SK-N-SH (cell line): ENCODE results near the gene DNAJC10. TPM values are rescaled to one million over a fixed set of nuclear protein-coding genes. Genes with fewer than 3 reads are reported as not detected.
A peak's percentile ranks its signal among the peaks of the same experiment; 100 is the strongest.

ENCODE experiments used
- CTCF ChIA-PET: fragments of 300-600, 350-600 bp; formaldehyde crosslinking; extraction: SDS; loops from one replicate; lab custom pipeline; 2021; lab: Yijun Ruan, JAX
- POLR2A ChIA-PET: fragments of 350-600 bp; sonication (Branson Sonifier 250); formaldehyde crosslinking; extraction: SDS; loops from one replicate; lab custom pipeline; 2020; ENCODE audit warnings: antibody characterized with exemption, inconsistent platforms; lab: Yijun Ruan, JAX
- DNase-seq: peaks from one replicate; pipeline ENCODE4 v3.0.0; 2012
- H2AFZ ChIP-seq: fragments of 200-600 bp; sonication (generic); 2 replicates; pipeline ENCODE4 v1.8.1; 2016; ENCODE audit warnings: antibody characterized with exemption, mild to moderate bottlenecking, low read depth
- H3F3A ChIP-seq: fragments of 200-600 bp; sonication (generic); replicated peaks from 2 replicates; pipeline ENCODE3; 2016; ENCODE audit warnings: antibody characterized with exemption, mild to moderate bottlenecking; ENCODE audit not compliant: insufficient read depth
- H3K27ac ChIP-seq, 2 experiments: fragments of 200-500 bp in 1 of 2; fragments of 200-600 bp in 1 of 2; sonication (Bioruptor generic) in 1 of 2; sonication (generic), shearing (Covaris generic) in 1 of 2; 2 replicates each; pipeline versions ENCODE4 v1.5.1 to v1.6.1; 2014 to 2016; ENCODE audit warnings: low read depth in 2 of 2, inconsistent platforms in 1 of 2, low read length in 1 of 2, mild to moderate bottlenecking in 1 of 2, mixed read lengths in 1 of 2
- H3K27me3 ChIP-seq: fragments of 200-600 bp; sonication (generic), shearing (Covaris generic); 2 replicates; pipeline ENCODE4 v1.6.1; 2016; ENCODE audit warnings: mixed run types; ENCODE audit not compliant: insufficient read depth
- H3K36me3 ChIP-seq, 2 experiments: fragments of 200-500 bp in 1 of 2; fragments of 200-600 bp in 1 of 2; sonication (Bioruptor generic) in 1 of 2; sonication (generic) in 1 of 2; replicated peaks in 1 of 2; 2 replicates each; pipeline versions ENCODE3 to v1.5.1; 2014 to 2016; ENCODE audit warnings: low read length in 1 of 2, mild to moderate bottlenecking in 1 of 2; ENCODE audit not compliant: insufficient read depth in 2 of 2, control insufficient read depth in 1 of 2
- H3K4me1 ChIP-seq, 2 experiments: fragments of 200-500 bp in 1 of 2; fragments of 200-600 bp in 1 of 2; sonication (Bioruptor generic) in 1 of 2; sonication (generic), shearing (Covaris generic) in 1 of 2; 2 replicates each; pipeline versions ENCODE4 v1.5.1 to v1.6.1; 2014 to 2016; ENCODE audit warnings: low read depth in 1 of 2, low read length in 1 of 2, mixed run types in 1 of 2; ENCODE audit not compliant: insufficient read depth in 2 of 2, control insufficient read depth in 1 of 2
- H3K4me2 ChIP-seq: fragments of 200-600 bp; sonication (generic), shearing (Covaris generic); 2 replicates; pipeline ENCODE4 v1.6.1; 2017; ENCODE audit warnings: mixed run types
- H3K4me3 ChIP-seq, 2 experiments: fragments of 200-500 bp in 1 of 2; fragments of 200-600 bp in 1 of 2; sonication (Bioruptor generic) in 1 of 2; sonication (generic), shearing (Covaris generic) in 1 of 2; 2 replicates each; pipeline versions ENCODE4 v1.5.1 to v1.8.1; 2014 to 2016; ENCODE audit warnings: low read depth in 2 of 2, inconsistent platforms in 1 of 2, low read length in 1 of 2, mild to moderate bottlenecking in 1 of 2, mixed read lengths in 1 of 2, moderate library complexity in 1 of 2
- H3K79me2 ChIP-seq: fragments of 200-600 bp; sonication (generic); 2 replicates; pipeline ENCODE4 v1.8.1; 2017; ENCODE audit warnings: mild to moderate bottlenecking; ENCODE audit not compliant: insufficient read depth
- H3K9ac ChIP-seq: fragments of 200-600 bp; sonication (generic); 2 replicates; pipeline ENCODE4 v1.6.1; 2017; ENCODE audit warnings: mixed run types
- H3K9me2 ChIP-seq: fragments of 200-600 bp; sonication (generic); 2 replicates; pipeline ENCODE4 v1.6.1; 2017; ENCODE audit warnings: mixed run types
- H3K9me3 ChIP-seq: fragments of 200-600 bp; sonication (generic); 2 replicates; pipeline ENCODE4 v1.6.1; 2017; ENCODE audit warnings: mixed run types, mild to moderate bottlenecking, moderate library complexity
- H4K20me1 ChIP-seq: fragments of 200-600 bp; sonication (generic); 2 replicates; pipeline ENCODE4 v1.6.1; 2017; ENCODE audit warnings: mild to moderate bottlenecking, mixed run types; ENCODE audit not compliant: insufficient read depth
- CHD2 ChIP-seq: fragments of 150-350 bp; IDR thresholded peaks from 2 replicates; pipeline ENCODE4 v1.6.1; 2018; ENCODE audit warnings: low read length; ENCODE audit not compliant: partially characterized antibody
- ELF1 ChIP-seq: IDR thresholded peaks from 2 replicates; pipeline ENCODE4 v1.4.0; 2012
- EP300 ChIP-seq, 2 experiments: IDR thresholded peaks; 2 replicates each; pipeline versions ENCODE4 v1.4.0 to v1.6.1; 2012; ENCODE audit warnings: borderline replicate concordance in 1 of 2, low read depth in 1 of 2, low read length in 1 of 2
- FOSL2 ChIP-seq: IDR thresholded peaks from 2 replicates; pipeline ENCODE4 v1.4.0; 2012; ENCODE audit warnings: low read depth, mild to moderate bottlenecking, moderate library complexity, borderline replicate concordance
- FOXJ3 ChIP-seq: sonication (generic); formaldehyde crosslinking; IDR thresholded peaks from 2 replicates; pipeline ENCODE4 v1.5.1; 2020; ENCODE audit warnings: mild to moderate bottlenecking, missing genetic modification reagents
- IRF3 ChIP-seq: fragments of 150-350 bp; IDR thresholded peaks from 2 replicates; pipeline ENCODE4 v1.6.1; 2016; ENCODE audit warnings: mild to moderate bottlenecking, low read depth, low read length
- NRF1 ChIP-seq: IDR thresholded peaks from 2 replicates; pipeline ENCODE4 v1.6.1; 2012; ENCODE audit warnings: low read depth, mild to moderate bottlenecking, low read length
- PBX3 ChIP-seq: IDR thresholded peaks from 2 replicates; pipeline ENCODE4; 2012
- RAD21 ChIP-seq: IDR thresholded peaks from 2 replicates; pipeline ENCODE4 v1.6.1; 2012; ENCODE audit warnings: mild to moderate bottlenecking, low read length
- RXRA ChIP-seq: IDR thresholded peaks from 2 replicates; pipeline ENCODE4 v1.4.0; 2012; ENCODE audit warnings: low read depth, mild to moderate bottlenecking, borderline replicate concordance
- USF1 ChIP-seq: IDR thresholded peaks from 2 replicates; pipeline ENCODE4 v1.4.0; 2012; ENCODE audit warnings: low read depth, borderline replicate concordance
- YY1 ChIP-seq: IDR thresholded peaks from 2 replicates; pipeline ENCODE4 v1.4.0; 2012; ENCODE audit warnings: low read depth, mild to moderate bottlenecking
- WGBS: methylation state at CpG from one replicate; pipeline ENCODE4 v1.1.6; 2017; ENCODE audit warnings: low lambda C conversion rate; 5-methylcytosine and 5-hydroxymethylcytosine counted together
- polyA plus RNA-seq, 3 experiments: library from polyadenylated mRNA; depleted of rRNA; stranded (reverse); fragments of >200 nt; gene quantifications; 2 replicates each; pipeline ENCODE4 v1.2.3, GENCODE V29; 2012

The DNAJC10 gene
- polyA plus RNA-seq, 1 of the 3 experiments (the other 2 are of a cell fraction): 30.8 TPM

- TF ChIP-seq USF1 (no peak), EP300 (IDR thresholded peaks at IDR 0.05; ENCODE audit: borderline replicate concordance in 1 of 2, low read depth in 1 of 2, low read length in 1 of 2) (no peak), NRF1 (no peak), IRF3 (no peak)
Observed at GRCh38 chr2:182716650-182716979, 558 bp downstream of the DNAJC10 start (continued).

- Histone ChIP-seq H3K27me3 (no peaks in the 10 kb centered on the region), H3K4me2 (peak overlapping the region; percentile 93), H3K9ac (peak overlapping the region; percentile 90; the same call in 1 of the 2 replicates), H3K4me3 (peak overlapping the region; percentile 69 to 96; a peak in 3 of 4 replicates), H3K9me3 (no peaks in the 10 kb centered on the region), H3F3A (peaks cover 4% of the 10 kb centered on the region), H3K27ac (no peak overlapping the region), H3K79me2 (peaks cover 26% of the 10 kb centered on the region), H2AFZ (peak overlapping the region; percentile 84; the same call in 1 of the 2 replicates), H3K36me3 (peaks cover 35 to 36% of the 10 kb centered on the region in 2 experiments), H3K9me2 (no peaks in the 10 kb centered on the region), H4K20me1 (no peaks in the 10 kb centered on the region), H3K4me1 (peaks cover 0 to 12% of the 10 kb centered on the region in 2 experiments; a peak in 3 of 4 replicates)
- ChIA-PET CTCF (interaction anchor here (0.6 to 1.5 kb wide), 5 partner anchors 9 to 263 kb away, joined by 3 to 5 read pairs (median 3); no protein-coding TSS in a partner anchor), POLR2A (no interaction called here)
- WGBS: 91% methylated on average over 2 of the region's 2 CpGs
- no peak for DNase-seq
- TF ChIP-seq CHD2: no peak
- TF ChIP-seq FOXJ3 (CRISPR knock-in tag): no peak
- TF ChIP-seq RXRA: no peak
- TF ChIP-seq ELF1: no peak
- no peak for TF ChIP-seq RAD21
- no peak for TF ChIP-seq IRF3
- no peak for TF ChIP-seq YY1
- no peak for TF ChIP-seq USF1
- TF ChIP-seq FOSL2: no peak
- no peak for TF ChIP-seq EP300 (IDR thresholded peaks at IDR 0.05; ENCODE audit: borderline replicate concordance in 1 of 2, low read depth in 1 of 2, low read length in 1 of 2)
- TF ChIP-seq PBX3: no peak
- TF ChIP-seq, all 33 proteins: peak for 0
Observed at GRCh38 chr2:182717416-182717815, 1.4 kb downstream of the DNAJC10 start.
